Adrenal gland (tissue), 12 donors: Measurements from ENCODE around the gene CASP6. TPM values are rescaled to one million over a fixed set of nuclear protein-coding genes. Genes with fewer than 3 reads are reported as not detected.

Source experiments
- DNase-seq, 7 donors: peaks; one replicate each; pipeline ENCODE4 v3.0.0-alpha.2; 2019 to 2020
- H3K27ac ChIP-seq, 5 donors: fragments of 200-600 bp; sonication (generic) in 4 of 5; 1 replicate in 3 of 5; 2 replicates in 2 of 5; pipeline versions ENCODE4 v1.5.1 to v1.8.0; 2016 to 2020; ENCODE audit warnings: mild to moderate bottlenecking in 1 of 5
- H3K27me3 ChIP-seq: fragments of 200-600 bp; 2 replicates; pipeline ENCODE4 v1.8.0; 2021
- H3K36me3 ChIP-seq, 2 donors: fragments of 200-600 bp; replicated peaks in 1 of 2; 1 replicate in 1 of 2; 2 replicates in 1 of 2; pipeline versions ENCODE4 v1.5.1 to v1.8.0; 2018 to 2022
- H3K4me1 ChIP-seq, 2 donors: fragments of 200-600 bp; replicated peaks in 1 of 2; 1 replicate in 1 of 2; 2 replicates in 1 of 2; pipeline versions ENCODE4 v1.5.1 to v1.8.0; 2018 to 2021
- H3K4me3 ChIP-seq, 4 donors: fragments of 200-600 bp; sonication (generic) in 3 of 4; one replicate each; pipeline ENCODE4 v1.5.1; 2016 to 2018
- H3K9me3 ChIP-seq, 3 donors: fragments of 200-600 bp; sonication (generic) in 1 of 3; replicated peaks in 1 of 3; 1 replicate in 2 of 3; 2 replicates in 1 of 3; pipeline versions ENCODE4 v1.5.1 to v1.8.0; 2016 to 2021
- POLR2A ChIP-seq, 2 donors: fragments of 450-650 bp; IDR thresholded peaks; one replicate each; pipeline ENCODE4 v1.6.1; 2017; ENCODE audit warnings: antibody characterized with exemption in 2 of 2, mild to moderate bottlenecking in 2 of 2, moderate library complexity in 1 of 2
- WGBS, 4 donors: extraction: QIAGEN DNeasy Blood & Tissue Kit in 2 of 4; methylation state at CpG; one replicate each; pipeline versions ENCODE4 v1.1.5 to v1.1.7; 2013 to 2017; 5-methylcytosine and 5-hydroxymethylcytosine counted together
- intact Hi-C, 2 donors: fragments of 100-400 bp; cut with DNase I; formaldehyde crosslinking; loops; one replicate each; pipeline versions ENCODE4 v1.14.1 to v1.15.0; 2022 to 2023
- polyA plus RNA-seq, 3 donors: library from polyadenylated mRNA; stranded (reverse); fragments of 200-250 nt in 2 of 3; fragments of 350-450 nt in 1 of 3; fragmentation: Illumina TruSeq in 1 of 3; extraction: RNeasy Lipid Tissue Mini Kit (QIAGEN cat#74804) in 1 of 3; gene quantifications; one replicate each; pipeline ENCODE4 v1.2.3, GENCODE V29; 2013 to 2014
- total RNA-seq, 9 donors: library from RNA; depleted of rRNA in 4 of 9; stranded (reverse); fragments of >200 nt in 4 of 9; fragments of 120-200 nt in 1 of 9; fragmentation: NEBNext Ultra II Directional in 1 of 9; extraction: Animal tissue kit (Norgen Biotek cat#: 25700) in 1 of 9; gene quantifications; one replicate each; pipeline versions ENCODE4 v1.1.0 to v1.2.4, GENCODE V29; 2013 to 2023
- TF ChIP-seq, protein P1 (sequence below), 6 experiments: fragments of 450-650 bp in 4 of 6; fragments of 200-600 bp in 2 of 6; sonication (generic) in 1 of 6; IDR thresholded peaks; 1 replicate in 5 of 6; 2 replicates in 1 of 6; pipeline versions ENCODE4 v1.5.1 to v1.8.0; 2016 to 2021; ENCODE audit warnings: antibody characterized with exemption in 6 of 6, mild to moderate bottlenecking in 2 of 6, moderate library complexity in 1 of 6
- donor health status: healthy with polysubstance abuse.
- donor health status: Bipolar disorder and iron deficiency.
- donor health status: DM: yes; HTN: yes; CAD: no.
- donor health status: DM: no; HTN: no; CAD: no.
- donor health status: DM: no; HTN: no; CAD: no.
- donor health status: DM: yes; HTN: yes; CAD: no.

CASP6 gene
- total and polyA plus RNA-seq, 12 donors = 7.3 to 21.6 (median 11.9) TPM

GRCh38 chr4:109676886-109677285 lies 26.4 kb downstream of the CASP6 start:
- H3K27ac ChIP-seq = no peak overlapping the region
- intact Hi-C loops = no loop called here
- no peak overlapping the region for H3K4me3 ChIP-seq
- H3K9me3 ChIP-seq = no peaks in the 10 kb centered on the region
- no peaks in the 10 kb centered on the region for H3K4me1 ChIP-seq
- TF ChIP-seq POLR2A (IDR thresholded peaks at IDR 0.05) = no peak
- TF ChIP-seq, protein P1, sequence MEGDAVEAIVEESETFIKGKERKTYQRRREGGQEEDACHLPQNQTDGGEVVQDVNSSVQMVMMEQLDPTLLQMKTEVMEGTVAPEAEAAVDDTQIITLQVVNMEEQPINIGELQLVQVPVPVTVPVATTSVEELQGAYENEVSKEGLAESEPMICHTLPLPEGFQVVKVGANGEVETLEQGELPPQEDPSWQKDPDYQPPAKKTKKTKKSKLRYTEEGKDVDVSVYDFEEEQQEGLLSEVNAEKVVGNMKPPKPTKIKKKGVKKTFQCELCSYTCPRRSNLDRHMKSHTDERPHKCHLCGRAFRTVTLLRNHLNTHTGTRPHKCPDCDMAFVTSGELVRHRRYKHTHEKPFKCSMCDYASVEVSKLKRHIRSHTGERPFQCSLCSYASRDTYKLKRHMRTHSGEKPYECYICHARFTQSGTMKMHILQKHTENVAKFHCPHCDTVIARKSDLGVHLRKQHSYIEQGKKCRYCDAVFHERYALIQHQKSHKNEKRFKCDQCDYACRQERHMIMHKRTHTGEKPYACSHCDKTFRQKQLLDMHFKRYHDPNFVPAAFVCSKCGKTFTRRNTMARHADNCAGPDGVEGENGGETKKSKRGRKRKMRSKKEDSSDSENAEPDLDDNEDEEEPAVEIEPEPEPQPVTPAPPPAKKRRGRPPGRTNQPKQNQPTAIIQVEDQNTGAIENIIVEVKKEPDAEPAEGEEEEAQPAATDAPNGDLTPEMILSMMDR (IDR thresholded peaks at IDR 0.05) = no peak
- H3K27me3 ChIP-seq = no peaks in the 10 kb centered on the region
- 87 to 96% (median 89%) methylated on average over 1 of the region's 1 CpG for WGBS, 4 donors
- H3K36me3 ChIP-seq = no peaks in the 10 kb centered on the region
- DNase-seq = no peak

- Histone ChIP-seq H3K4me3 (no peak overlapping the region), H3K27ac (no peak overlapping the region), H3K9me3 (no peaks in the 10 kb centered on the region), H3K4me1 (no peaks in the 10 kb centered on the region), H3K27me3 (no peaks in the 10 kb centered on the region), H3K36me3 (no peaks in the 10 kb centered on the region)
- TF ChIP-seq, protein P1 (IDR thresholded peaks at IDR 0.05) = no peak
- TF ChIP-seq POLR2A (IDR thresholded peaks at IDR 0.05) = no peak
- DNase-seq = no peak
- WGBS, 4 donors = 85 to 98% (median 91%) methylated on average over 1 of the region's 1 CpG
- intact Hi-C loops = no loop called here
These were observed 27.4 kb downstream of the CASP6 start for GRCh38 chr4:109675843-109676242.

- no peak for DNase-seq
- H3K4me1 ChIP-seq = no peaks in the 10 kb centered on the region
- H3K27me3 ChIP-seq = no peaks in the 10 kb centered on the region
- no peaks in the 10 kb centered on the region for H3K36me3 ChIP-seq
- H3K27ac ChIP-seq = no peak overlapping the region
- WGBS, 4 donors = 39 to 65% (median 60%) methylated on average over 3 of the region's 3 CpGs
- intact Hi-C loops = no loop called here
- no peak overlapping the region for H3K4me3 ChIP-seq
- TF ChIP-seq, protein P1 (IDR thresholded peaks at IDR 0.05) = no peak
- TF ChIP-seq POLR2A (IDR thresholded peaks at IDR 0.05) = no peak
- H3K9me3 ChIP-seq = no peaks in the 10 kb centered on the region
These were observed 28.1 kb downstream of the CASP6 start for GRCh38 chr4:109675181-109675580.

DNA sequence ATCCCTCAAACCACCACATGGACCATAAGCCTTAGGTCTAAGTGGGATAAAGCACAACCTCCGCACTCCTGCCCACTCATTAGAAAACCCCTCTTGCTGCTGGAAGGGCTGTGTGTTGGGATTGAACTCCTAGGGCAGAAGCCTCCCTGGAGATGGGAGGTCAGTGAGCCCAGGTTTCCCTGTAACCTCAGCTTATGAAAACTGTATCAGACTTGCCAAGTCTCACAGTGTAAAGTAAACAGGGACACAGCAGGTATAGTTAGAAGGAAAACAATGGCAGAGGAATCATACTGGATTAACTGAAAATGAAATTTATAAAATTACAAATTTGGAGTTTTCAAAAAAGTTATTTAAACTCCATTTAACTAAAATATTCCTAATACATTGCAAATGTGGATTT lies 29.9 kb downstream of the CASP6 start:
- intact Hi-C loops = no loop called here
- TF ChIP-seq POLR2A (IDR thresholded peaks at IDR 0.05) = no peak
- TF ChIP-seq, protein P1 (IDR thresholded peaks at IDR 0.05) = no peak
- H3K27me3 ChIP-seq = no peaks in the 10 kb centered on the region
- no peak overlapping the region for H3K4me3 ChIP-seq
- no peaks in the 10 kb centered on the region for H3K9me3 ChIP-seq
- no peak overlapping the region for H3K27ac ChIP-seq
- no peaks in the 10 kb centered on the region for H3K36me3 ChIP-seq
- H3K4me1 ChIP-seq = no peaks in the 10 kb centered on the region
- 82 to 100% (median 89%) methylated on average over 1 of the region's 1 CpG for WGBS, 4 donors
- no peak for DNase-seq
